Measurements from ENCODE around the gene CREB3L1.

CREB3L1 gene

DNA sequence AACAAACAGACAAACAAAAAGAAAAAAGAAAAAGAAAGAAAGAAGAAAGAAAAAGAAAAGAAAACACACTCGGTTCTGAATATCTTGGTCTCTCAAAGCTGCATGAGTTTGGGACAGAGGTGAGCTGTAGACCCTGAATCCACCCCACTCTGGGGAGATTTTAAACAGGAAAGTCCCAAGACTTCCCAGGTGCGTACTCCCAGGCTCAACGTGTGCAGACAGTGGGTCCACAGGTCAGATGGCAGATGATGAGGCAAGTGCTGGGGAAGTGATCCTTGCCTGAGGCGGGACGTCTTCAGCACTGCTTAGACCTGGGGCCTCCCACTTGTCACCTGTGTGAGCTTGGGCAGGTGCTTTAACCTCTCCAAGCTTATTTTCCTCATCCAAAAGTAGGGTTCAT lies 9.3 kb downstream of the CREB3L1 start:
- Histone ChIP-seq H2AFZ (ENCODE audit: low read length) (no peak overlapping the region), H3K4me3 (ENCODE audit: low read length, poor library complexity, severe bottlenecking) (no peak overlapping the region), H3K4me2 (ENCODE audit: low read depth, low read length, poor library complexity, severe bottlenecking) (no peak overlapping the region), H4K20me1 (ENCODE audit: insufficient read depth, low read length, poor library complexity, severe bottlenecking) (no peaks in the 10 kb centered on the region), H3K9me2 (replicated peaks; ENCODE audit: low read depth, low read length) (no peaks in the 10 kb centered on the region), H3K27me3 (ENCODE audit: insufficient read depth, low read length, poor library complexity, severe bottlenecking) (no peaks in the 10 kb centered on the region), H3K9me3 (ENCODE audit: insufficient read depth, low read depth, low read length) (no peaks in the 10 kb centered on the region), H3F3A (ENCODE audit: low read depth) (no peaks in the 10 kb centered on the region), H3K9ac (ENCODE audit: low read depth, low read length, poor library complexity, severe bottlenecking) (no peak overlapping the region), H3K79me2 (ENCODE audit: insufficient read depth, low read length) (no peaks in the 10 kb centered on the region), H3K4me1 (ENCODE audit: insufficient read depth, low read length, poor library complexity, severe bottlenecking) (peaks cover 4% of the 10 kb centered on the region), H3K36me3 (ENCODE audit: insufficient read depth, low read length) (no peaks in the 10 kb centered on the region)
- TF ChIP-seq, protein P1, sequence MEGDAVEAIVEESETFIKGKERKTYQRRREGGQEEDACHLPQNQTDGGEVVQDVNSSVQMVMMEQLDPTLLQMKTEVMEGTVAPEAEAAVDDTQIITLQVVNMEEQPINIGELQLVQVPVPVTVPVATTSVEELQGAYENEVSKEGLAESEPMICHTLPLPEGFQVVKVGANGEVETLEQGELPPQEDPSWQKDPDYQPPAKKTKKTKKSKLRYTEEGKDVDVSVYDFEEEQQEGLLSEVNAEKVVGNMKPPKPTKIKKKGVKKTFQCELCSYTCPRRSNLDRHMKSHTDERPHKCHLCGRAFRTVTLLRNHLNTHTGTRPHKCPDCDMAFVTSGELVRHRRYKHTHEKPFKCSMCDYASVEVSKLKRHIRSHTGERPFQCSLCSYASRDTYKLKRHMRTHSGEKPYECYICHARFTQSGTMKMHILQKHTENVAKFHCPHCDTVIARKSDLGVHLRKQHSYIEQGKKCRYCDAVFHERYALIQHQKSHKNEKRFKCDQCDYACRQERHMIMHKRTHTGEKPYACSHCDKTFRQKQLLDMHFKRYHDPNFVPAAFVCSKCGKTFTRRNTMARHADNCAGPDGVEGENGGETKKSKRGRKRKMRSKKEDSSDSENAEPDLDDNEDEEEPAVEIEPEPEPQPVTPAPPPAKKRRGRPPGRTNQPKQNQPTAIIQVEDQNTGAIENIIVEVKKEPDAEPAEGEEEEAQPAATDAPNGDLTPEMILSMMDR (conservative IDR thresholded peaks at IDR 0.05; ENCODE audit: low read length): no peak
- TF ChIP-seq EZH2phosphoT487 (IDR thresholded peaks at IDR 0.05; ENCODE audit: borderline replicate concordance): no peak

DNA sequence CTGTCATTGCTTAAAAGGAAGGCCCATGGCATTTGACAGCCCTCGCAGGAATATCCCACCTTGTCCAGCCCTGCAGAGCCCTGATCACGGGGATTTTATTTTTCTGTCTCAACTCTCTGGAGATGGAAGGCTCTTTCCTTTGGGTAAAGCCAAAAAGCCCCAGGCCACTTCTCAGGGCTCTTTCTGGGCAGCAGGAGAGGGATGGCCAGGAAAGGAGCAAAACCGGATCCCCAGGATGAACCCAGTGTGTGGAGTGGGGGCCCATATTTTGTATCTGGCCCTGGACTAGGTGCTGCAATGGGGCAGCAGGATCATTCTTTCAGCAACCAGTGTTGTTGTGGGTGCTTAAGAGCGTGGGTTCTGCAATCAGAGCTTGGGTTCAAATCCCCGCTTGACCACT lies 11.0 kb downstream of the CREB3L1 start:
- Histone ChIP-seq H3K4me2 (ENCODE audit: low read depth, low read length, poor library complexity, severe bottlenecking) (no peak overlapping the region), H3K9me2 (replicated peaks; ENCODE audit: low read depth, low read length) (no peaks in the 10 kb centered on the region), H3K4me3 (ENCODE audit: low read length, poor library complexity, severe bottlenecking) (no peak overlapping the region), H3K9ac (ENCODE audit: low read depth, low read length, poor library complexity, severe bottlenecking) (no peak overlapping the region), H3K4me1 (ENCODE audit: insufficient read depth, low read length, poor library complexity, severe bottlenecking) (peaks cover 4% of the 10 kb centered on the region), H3F3A (ENCODE audit: low read depth) (no peaks in the 10 kb centered on the region), H3K79me2 (ENCODE audit: insufficient read depth, low read length) (no peaks in the 10 kb centered on the region), H3K36me3 (ENCODE audit: insufficient read depth, low read length) (no peaks in the 10 kb centered on the region), H2AFZ (ENCODE audit: low read length) (no peak overlapping the region), H4K20me1 (ENCODE audit: insufficient read depth, low read length, poor library complexity, severe bottlenecking) (no peaks in the 10 kb centered on the region), H3K27me3 (ENCODE audit: insufficient read depth, low read length, poor library complexity, severe bottlenecking) (no peaks in the 10 kb centered on the region), H3K9me3 (ENCODE audit: insufficient read depth, low read depth, low read length) (no peaks in the 10 kb centered on the region)
- TF ChIP-seq EZH2phosphoT487 (IDR thresholded peaks at IDR 0.05; ENCODE audit: borderline replicate concordance): no peak
- TF ChIP-seq, protein P1 (conservative IDR thresholded peaks at IDR 0.05; ENCODE audit: low read length): no peak

DNA sequence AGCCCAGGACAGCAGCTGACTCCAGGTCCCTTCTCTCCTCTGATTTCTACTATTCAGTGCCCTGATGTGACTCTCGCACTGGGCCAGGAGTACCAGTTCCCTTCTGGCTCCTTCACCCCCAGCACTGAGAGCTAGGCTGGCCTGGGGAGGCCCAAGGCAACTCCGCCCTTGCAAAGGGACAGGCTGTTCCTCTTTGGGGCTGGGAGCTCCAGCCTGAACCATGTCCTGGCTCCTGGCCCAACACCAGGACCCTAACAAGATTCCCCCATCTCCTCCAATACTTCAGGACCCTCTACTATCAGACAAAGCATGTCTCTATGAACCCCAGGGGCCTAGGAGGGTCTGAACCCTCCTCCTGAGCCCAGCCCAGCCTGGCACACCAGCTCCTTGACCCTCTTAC lies 12.5 kb downstream of the CREB3L1 start:
- Histone ChIP-seq H3K36me3 (ENCODE audit: insufficient read depth, low read length) (no peaks in the 10 kb centered on the region), H3K27me3 (ENCODE audit: insufficient read depth, low read length, poor library complexity, severe bottlenecking) (no peaks in the 10 kb centered on the region), H3K4me1 (ENCODE audit: insufficient read depth, low read length, poor library complexity, severe bottlenecking) (peaks cover 4% of the 10 kb centered on the region), H3K4me3 (ENCODE audit: low read length, poor library complexity, severe bottlenecking) (no peak overlapping the region), H3K9me3 (ENCODE audit: insufficient read depth, low read depth, low read length) (no peaks in the 10 kb centered on the region), H2AFZ (ENCODE audit: low read length) (no peak overlapping the region), H3K9ac (ENCODE audit: low read depth, low read length, poor library complexity, severe bottlenecking) (no peak overlapping the region), H3K9me2 (replicated peaks; ENCODE audit: low read depth, low read length) (no peaks in the 10 kb centered on the region), H3K79me2 (ENCODE audit: insufficient read depth, low read length) (no peaks in the 10 kb centered on the region), H4K20me1 (ENCODE audit: insufficient read depth, low read length, poor library complexity, severe bottlenecking) (no peaks in the 10 kb centered on the region), H3F3A (ENCODE audit: low read depth) (no peaks in the 10 kb centered on the region), H3K4me2 (ENCODE audit: low read depth, low read length, poor library complexity, severe bottlenecking) (no peak overlapping the region)
- no peak for TF ChIP-seq EZH2phosphoT487 (IDR thresholded peaks at IDR 0.05; ENCODE audit: borderline replicate concordance)
- TF ChIP-seq, protein P1 (conservative IDR thresholded peaks at IDR 0.05; ENCODE audit: low read length): no peak

All from Loucy (cell line).